CD4-positive, alpha-beta T cell treated with Interleukin-6 at 100 ng/mL for 8 hours (primary cell): Measurements from ENCODE around the gene CLDN24.

Experiments used
- DNase-seq: peaks from one replicate; pipeline ENCODE4 v3.0.0-alpha.2; 2020; ENCODE audit warnings: mixed read lengths, low spot score

CLDN24 gene

GRCh38 chr4:183322326-183322725 lies at the start of gene CLDN24:
TSS of gene CLDN24 (minus strand) at chr4:183322426. CDS start at chr4:183322426, 0 bp downstream.
- DNase-seq = no peak

DNA sequence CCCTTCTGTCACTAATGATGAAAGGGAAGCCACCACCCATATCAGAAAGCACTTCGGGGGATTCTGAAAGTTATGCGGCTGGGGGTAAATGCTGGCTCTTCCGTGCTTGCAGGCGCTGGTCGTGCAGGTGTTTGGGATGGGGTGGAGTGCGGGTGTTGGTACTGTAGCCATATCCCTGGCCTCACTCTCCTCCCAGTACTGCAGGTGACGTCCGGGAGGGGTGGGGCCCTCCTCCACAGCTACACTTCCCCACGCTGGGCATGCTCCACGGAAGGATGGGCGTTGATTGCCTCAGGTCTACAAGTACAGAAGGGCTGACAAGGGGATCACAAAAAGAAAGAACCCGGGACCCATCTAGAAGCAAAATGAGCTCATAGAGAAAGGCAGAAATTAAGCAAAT lies 48.6 kb upstream of the CLDN24 start:
- no peak for DNase-seq

DNA sequence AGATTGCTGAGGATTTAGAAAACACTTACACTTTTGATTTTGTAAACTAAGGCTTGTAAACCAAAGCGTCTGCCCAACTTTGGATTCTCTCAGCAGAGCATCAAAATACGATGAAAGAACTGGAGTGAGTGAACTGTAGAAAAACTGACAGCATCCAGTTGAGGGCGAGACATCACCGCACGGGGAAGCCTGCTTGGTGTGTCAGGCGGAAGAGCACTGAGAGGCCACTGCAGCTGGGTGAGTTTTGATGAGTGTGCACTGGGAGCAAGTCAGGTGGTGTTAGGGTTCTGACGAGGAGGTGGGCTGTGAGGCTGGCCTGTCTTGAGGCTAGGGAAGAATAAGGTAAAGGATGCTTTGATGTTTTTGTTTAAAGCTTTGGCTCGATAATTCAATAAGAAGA lies 46.8 kb upstream of the CLDN24 start:
- DNase-seq = no peak

- DNase-seq = no peak
Observed at GRCh38 chr4:183366206-183366835, 44.1 kb upstream of the CLDN24 start.

DNA sequence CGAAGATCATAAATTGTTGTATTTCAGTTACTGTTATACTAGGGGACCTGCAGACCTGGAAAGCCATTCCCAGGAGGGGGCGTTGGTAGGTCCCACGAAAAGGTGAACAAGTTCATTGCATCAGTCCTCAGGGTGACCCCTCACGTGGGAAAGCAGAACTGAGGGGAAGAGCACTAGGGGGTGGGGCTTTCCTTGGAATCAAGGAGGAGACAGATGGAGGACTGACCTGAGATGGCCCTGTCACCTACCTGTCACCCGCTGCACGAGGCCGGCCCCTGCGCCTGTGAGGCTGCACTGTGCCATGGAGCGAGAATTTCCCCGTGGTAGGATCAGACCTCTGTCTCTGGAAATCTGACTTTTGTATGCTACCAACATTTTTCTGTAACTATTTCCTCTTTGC lies 41.8 kb upstream of the CLDN24 start:
- no peak for DNase-seq

GRCh38 chr4:183362916-183363542 lies 40.8 kb upstream of the CLDN24 start:
- no peak for DNase-seq

DNA sequence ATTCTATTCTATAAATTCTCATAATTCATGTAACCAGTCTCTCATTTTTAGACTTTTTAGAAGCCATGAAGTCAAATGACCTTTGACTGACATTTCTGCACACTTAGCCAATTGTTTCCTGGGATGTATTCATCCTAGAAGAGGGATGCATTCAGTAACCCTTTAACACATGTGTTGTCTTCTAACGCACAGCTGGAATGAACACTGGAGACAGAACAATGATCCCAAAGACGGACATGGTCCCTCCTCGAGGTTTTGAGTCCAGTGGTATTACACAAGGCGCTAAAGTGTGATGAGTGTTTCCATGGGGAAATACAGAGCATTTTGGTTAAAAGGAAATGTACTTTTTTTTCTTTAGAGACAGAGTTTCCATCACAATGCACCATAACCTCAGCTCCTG lies 39.8 kb upstream of the CLDN24 start:
- DNase-seq = no peak

- DNase-seq = no peak
Observed at GRCh38 chr4:183360161-183360919, 38.1 kb upstream of the CLDN24 start.

DNA sequence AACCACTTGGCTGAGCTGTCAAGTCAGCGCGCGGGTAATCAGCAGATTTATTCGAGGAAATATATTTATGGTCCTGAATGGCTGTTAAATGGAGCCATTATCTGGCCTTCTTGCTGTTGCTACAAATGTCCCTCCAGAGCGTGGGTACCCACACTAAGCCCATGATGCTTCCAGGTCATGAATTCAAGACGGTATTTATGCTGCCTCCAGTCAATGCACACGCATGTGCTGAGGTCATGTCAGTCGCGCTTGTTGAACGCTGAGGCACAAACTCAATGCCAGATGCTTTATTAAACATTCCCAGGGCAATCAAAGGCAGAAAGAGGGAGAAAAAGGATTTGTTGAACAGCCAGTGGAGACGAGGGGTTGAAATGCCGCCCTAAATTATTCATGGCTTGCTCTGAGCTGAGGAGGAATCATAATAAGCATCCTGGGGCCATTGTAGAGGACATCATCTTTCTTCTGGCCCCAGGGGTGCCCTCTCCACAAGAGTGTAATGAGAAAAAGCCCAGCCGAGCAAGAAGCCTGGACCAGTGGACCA lies 36.1 kb upstream of the CLDN24 start:
- DNase-seq = no peak

DNA sequence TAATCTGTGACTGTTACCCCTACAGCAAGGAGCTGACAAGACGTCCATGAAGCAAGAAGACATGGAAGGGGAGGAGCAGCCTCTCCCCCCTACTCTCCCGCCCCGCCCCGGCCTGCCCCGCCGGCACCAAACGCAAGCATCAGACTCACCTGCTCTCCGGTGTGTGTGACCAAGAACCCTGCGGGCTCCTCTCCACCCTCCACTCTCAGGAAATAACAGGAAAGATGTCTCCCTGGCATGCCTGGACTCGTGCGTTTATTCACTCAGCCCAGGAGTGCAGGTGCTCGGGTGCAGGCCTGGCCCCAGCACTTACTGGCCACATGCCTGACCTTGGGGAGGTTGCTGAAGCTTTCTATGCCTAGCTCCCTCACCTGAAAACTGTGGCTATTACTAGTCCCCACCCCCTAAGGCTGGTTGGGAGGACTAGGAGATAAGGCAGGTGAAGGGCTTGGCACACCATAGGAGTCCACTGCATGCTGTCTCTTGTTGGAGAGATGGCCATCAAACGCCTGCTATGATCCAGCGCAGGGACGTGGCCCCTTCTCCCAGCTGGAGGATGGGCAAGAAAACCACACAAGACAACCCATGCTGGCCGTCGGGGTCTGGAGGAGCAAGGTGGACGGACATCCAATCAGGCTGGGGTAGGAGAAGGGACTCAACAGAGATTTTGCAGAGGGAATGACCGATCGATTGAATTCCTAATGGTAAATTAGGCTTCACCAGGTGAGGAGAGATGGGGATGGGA lies 34.9 kb upstream of the CLDN24 start:
- DNase-seq = no peak

DNA sequence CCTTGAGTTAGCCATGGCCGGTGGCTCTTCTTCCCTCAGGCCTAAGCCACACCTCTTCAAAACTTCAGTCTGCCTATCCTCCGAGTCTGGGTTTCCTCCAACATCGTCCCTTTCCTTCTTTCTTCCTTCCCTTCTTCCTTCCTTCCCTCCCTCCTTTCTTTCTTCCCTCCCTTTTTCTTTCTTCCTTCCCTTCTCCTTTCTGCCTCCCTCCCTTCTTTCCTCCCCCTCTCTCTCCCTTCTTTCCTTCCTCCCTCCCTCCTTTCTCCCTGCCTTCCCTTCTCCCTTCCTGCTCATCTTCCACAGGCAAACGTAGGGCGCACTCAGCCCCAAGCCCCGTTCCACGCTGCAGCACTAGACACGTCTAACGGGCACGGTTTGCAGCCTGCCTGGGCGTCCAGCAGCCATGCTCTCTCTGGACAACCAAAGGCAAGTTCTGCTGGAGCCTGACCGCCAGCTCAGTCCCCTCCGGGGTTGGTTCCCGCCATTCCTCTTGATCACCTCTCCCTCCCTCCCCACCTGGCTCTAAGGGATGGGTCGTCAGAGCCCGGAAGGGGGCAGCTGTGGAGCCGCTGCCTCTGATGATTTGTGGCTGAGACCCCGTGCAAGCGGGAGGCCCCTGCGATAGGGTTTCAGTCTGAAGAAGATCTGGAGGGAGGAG lies 34.1 kb upstream of the CLDN24 start:
- no peak for DNase-seq

DNA sequence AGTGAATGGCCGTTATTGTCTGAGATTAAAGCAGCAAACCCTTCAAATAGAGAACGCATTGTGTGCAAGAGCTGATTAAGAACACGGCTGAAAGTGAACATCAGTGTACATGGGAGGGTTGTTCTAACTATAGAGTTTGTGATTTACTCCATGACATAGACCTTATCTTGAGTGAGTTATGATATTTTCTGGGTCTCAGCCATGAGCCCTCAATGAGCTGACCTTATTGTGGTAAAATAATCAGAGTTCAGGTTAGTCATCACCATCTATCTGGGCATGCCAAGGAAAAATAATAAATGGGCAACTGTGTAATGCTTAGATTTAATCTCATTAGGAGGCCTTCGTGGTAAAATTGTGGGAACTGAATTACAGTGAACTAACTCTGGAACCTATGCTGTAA lies 33.2 kb upstream of the CLDN24 start:
- no peak for DNase-seq

DNA sequence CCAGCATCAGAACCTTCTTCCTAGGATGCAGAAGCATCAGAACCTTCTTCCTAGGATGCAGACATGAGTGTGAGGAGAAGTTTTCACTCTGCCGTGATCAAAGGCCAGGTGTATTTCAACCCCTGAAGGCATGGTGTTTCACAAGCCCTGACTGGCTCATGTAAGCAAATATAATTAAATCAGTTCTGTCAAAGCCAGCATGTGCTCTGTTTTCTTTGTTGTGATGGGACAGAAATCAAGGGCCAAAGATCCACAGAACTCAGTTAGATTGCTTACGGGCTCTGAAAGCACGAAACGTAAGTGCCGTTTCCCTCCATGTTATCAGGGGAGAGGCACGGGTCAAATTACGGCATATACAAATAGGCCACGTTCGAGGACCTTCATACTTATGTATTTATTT lies 32.0 kb upstream of the CLDN24 start:
- no peak for DNase-seq

DNA sequence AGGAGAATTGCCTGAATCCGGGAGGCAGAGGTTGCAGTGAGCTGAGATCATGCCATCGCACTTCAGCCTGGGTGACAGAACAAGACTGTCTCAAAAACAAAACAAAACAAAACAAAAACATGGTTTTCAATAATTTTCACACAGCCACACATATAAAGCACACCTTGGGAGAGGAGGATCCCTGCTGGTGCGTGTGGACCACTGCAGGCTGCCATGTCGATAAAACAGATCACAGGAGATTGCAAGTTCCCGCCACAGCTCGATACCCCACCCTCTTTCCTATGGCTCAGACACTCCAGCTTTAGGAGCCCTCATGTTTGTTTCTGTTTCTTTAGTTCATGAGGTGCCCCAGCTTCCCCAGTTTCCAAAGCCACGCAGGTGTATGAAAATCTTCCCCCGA lies 31.3 kb upstream of the CLDN24 start:
- DNase-seq = no peak

DNA sequence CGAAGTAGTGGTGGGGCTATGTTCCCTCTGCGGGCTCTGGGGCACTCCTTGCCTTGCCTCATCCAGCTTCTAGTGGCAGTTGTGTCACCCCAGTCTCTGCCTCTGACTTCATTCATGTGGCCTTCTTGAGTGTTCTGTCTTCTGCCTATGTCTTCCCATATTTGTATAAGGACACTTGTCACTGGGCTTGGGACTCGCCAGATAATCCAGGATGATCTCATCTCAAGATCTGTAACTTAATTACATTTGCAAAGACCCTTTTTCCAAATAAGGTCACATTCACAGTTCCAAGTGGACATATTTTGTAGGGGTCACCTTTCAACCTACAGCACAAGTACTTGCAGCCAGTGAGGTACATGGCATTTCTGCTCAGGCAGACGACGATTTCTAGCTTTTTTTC lies 30.3 kb upstream of the CLDN24 start:
- no peak for DNase-seq

DNA sequence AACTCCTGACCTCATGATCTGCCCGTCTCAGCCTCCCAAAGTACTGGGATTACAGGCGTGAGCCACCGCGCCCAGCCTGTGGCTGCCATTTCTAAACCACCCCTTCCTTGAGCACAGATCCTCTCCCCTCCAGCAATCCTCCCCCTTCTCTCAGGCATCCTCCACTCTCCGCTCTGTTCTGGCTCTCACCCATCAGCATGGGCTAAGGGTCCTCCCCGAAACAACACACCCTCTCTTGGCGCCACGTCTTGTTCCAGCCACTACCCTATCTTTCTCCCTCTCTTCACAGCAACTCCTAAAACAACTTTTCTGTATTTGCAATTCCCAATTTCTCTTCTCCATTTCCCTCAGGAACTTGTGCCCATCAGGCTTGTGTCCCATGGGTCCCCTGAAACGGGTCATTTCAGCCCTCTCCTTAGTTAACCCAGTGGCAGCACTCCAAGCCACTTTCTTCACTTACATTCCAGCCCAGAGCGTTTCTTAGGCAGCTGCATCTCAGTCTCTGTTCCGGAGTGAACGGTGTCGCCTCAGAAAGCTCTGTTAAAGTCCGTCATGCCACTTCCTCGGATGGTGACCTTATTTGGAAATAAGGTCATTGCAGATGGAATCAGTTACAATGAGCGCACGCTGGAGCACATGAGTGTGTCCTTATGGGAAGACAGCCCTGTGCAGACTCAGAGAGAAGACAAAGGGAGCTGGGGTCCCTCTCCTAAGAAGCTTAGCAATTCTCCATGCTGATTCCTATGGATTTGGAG lies 28.3 kb upstream of the CLDN24 start:
- no peak for DNase-seq

GRCh38 chr4:183349673-183350072 lies 27.4 kb upstream of the CLDN24 start:
- DNase-seq = no peak

GRCh38 chr4:183348706-183349659 lies 26.8 kb upstream of the CLDN24 start:
- no peak for DNase-seq

- no peak for DNase-seq
Observed at GRCh38 chr4:183348136-183348535, 25.9 kb upstream of the CLDN24 start.

- no peak for DNase-seq
Observed at GRCh38 chr4:183347566-183347965, 25.3 kb upstream of the CLDN24 start.
